ENCODE results near the gene EEF2. TPM values are rescaled to one million over a fixed set of nuclear protein-coding genes. Genes with fewer than 3 reads are reported as not detected.

EEF2 gene
- total RNA-seq, 4 donors from 2014 or later, result 1,701 to 2,714 (median 2,440) TPM

- no peak overlapping the region for H3K4me3 ChIP-seq
- no peak overlapping the region for H3K27ac ChIP-seq
- no peaks in the 10 kb centered on the region for H3K27me3 ChIP-seq
- in situ Hi-C loops (cut with MboI; ENCODE audit: low sequenced_read_pairs in 4 of 4), result no loop called here
- no peak for TF ChIP-seq CTCF (IDR thresholded peaks at IDR 0.05 in 4 of 5, conservative IDR thresholded peaks at IDR 0.05 in 1 of 5)
- TF ChIP-seq POLR2A (IDR thresholded peaks at IDR 0.05), result no peak
- H3K36me3 ChIP-seq, result peaks cover 0 to 31% of the 10 kb centered on the region in 2 donors
- intact Hi-C loops (cut with DNase I; ENCODE audit: low total_unique reads), result no loop called here
- H3K4me1 ChIP-seq, result peaks cover 0 to 4% of the 10 kb centered on the region in 2 donors
- no peak for DNase-seq
- no peak for ATAC-seq
- H3K9me3 ChIP-seq, result no peaks in the 10 kb centered on the region
Measured at GRCh38 chr19:4027146-4027545, 41.9 kb upstream of the EEF2 start.

GRCh38 chr19:4025317-4025716 is 40.1 kb upstream of the EEF2 start:
- in situ Hi-C loops (cut with MboI; ENCODE audit: low sequenced_read_pairs in 4 of 4), result no loop called here
- Histone ChIP-seq H3K9me3 (no peaks in the 10 kb centered on the region), H3K27me3 (no peaks in the 10 kb centered on the region), H3K4me3 (no peak overlapping the region), H3K36me3 (peaks cover 0 to 25% of the 10 kb centered on the region in 2 donors), H3K27ac (no peak overlapping the region), H3K4me1 (peaks cover 2 to 4% of the 10 kb centered on the region in 2 donors)
- TF ChIP-seq POLR2A (IDR thresholded peaks at IDR 0.05), result no peak
- no peak for TF ChIP-seq CTCF (IDR thresholded peaks at IDR 0.05 in 4 of 5, conservative IDR thresholded peaks at IDR 0.05 in 1 of 5)
- intact Hi-C loops (cut with DNase I; ENCODE audit: low total_unique reads), result no loop called here
- ATAC-seq (no peak), DNase-seq (no peak)

GRCh38 chr19:4023600-4024398 is 38.5 kb upstream of the EEF2 start:
- peaks cover 0 to 11% of the 10 kb centered on the region in 2 donors for H3K36me3 ChIP-seq
- H3K4me3 ChIP-seq, result peak overlapping the region in 2 of 4 donors; percentile 4 to 13
- in situ Hi-C loops (cut with MboI; ENCODE audit: low sequenced_read_pairs in 4 of 4) (loop anchor here in 1 of 4 donors (25.0 kb wide), 1 partner anchor 114 kb away; no protein-coding TSS in a partner anchor), intact Hi-C loops (cut with DNase I; ENCODE audit: low total_unique reads) (no loop called here)
- no peaks in the 10 kb centered on the region for H3K27me3 ChIP-seq
- H3K4me1 ChIP-seq, result peaks cover 5 to 7% of the 10 kb centered on the region in 2 donors
- TF ChIP-seq POLR2A (IDR thresholded peaks at IDR 0.05) (no peak), CTCF (IDR thresholded peaks at IDR 0.05 in 4 of 5, conservative IDR thresholded peaks at IDR 0.05 in 1 of 5) (no peak)
- H3K27ac ChIP-seq, result peak overlapping the region in 3 of 4 donors; percentile 33 to 45 (median 41)
- DNase-seq (no peak), ATAC-seq (peak in 1 of 2 donors; percentile 28)
- H3K9me3 ChIP-seq, result no peaks in the 10 kb centered on the region

- Histone ChIP-seq H3K27ac (peak overlapping the region in 1 of 4 donors; percentile 65), H3K36me3 (no peaks in the 10 kb centered on the region), H3K27me3 (no peaks in the 10 kb centered on the region), H3K4me1 (peaks cover 25% of the 10 kb centered on the region in 2 donors), H3K4me3 (no peak overlapping the region), H3K9me3 (no peaks in the 10 kb centered on the region)
- intact Hi-C loops (cut with DNase I; ENCODE audit: low total_unique reads), result no loop called here
- TF ChIP-seq POLR2A (IDR thresholded peaks at IDR 0.05), result no peak
- in situ Hi-C loops (cut with MboI; ENCODE audit: low sequenced_read_pairs in 4 of 4), result loop anchor here in 1 of 4 donors (25.0 kb wide), 1 partner anchor 118 kb away; no protein-coding TSS in a partner anchor
- ATAC-seq (no peak), DNase-seq (no peak)
Measured at GRCh38 chr19:4019578-4019977, 34.3 kb upstream of the EEF2 start.

GRCh38 chr19:4018775-4019504 is 33.7 kb upstream of the EEF2 start:
- TF ChIP-seq POLR2A (IDR thresholded peaks at IDR 0.05) (no peak), CTCF (IDR thresholded peaks at IDR 0.05 in 4 of 5, conservative IDR thresholded peaks at IDR 0.05 in 1 of 5) (no peak)
- Histone ChIP-seq H3K27ac (peak overlapping the region in 1 of 4 donors; percentile 65), H3K4me3 (no peak overlapping the region), H3K4me1 (peaks cover 31 to 32% of the 10 kb centered on the region in 2 donors), H3K36me3 (peaks cover 0 to 3% of the 10 kb centered on the region in 2 donors), H3K27me3 (no peaks in the 10 kb centered on the region), H3K9me3 (no peaks in the 10 kb centered on the region)
- no peak for DNase-seq
- intact Hi-C loops (cut with DNase I; ENCODE audit: low total_unique reads) (no loop called here), in situ Hi-C loops (cut with MboI; ENCODE audit: low sequenced_read_pairs in 4 of 4) (loop anchor here in 1 of 4 donors (25.0 kb wide), 1 partner anchor 118 kb away; no protein-coding TSS in a partner anchor)
- ATAC-seq, result no peak
